Stimulated activated CD8-positive, alpha-beta memory T cell treated with anti-CD3 and anti-CD28 coated beads, Interleukin-4, amount 100 ng/mL, for 48 hours (primary cell): ENCODE results near the gene PTGS2.
"Not testable (repeated sequence)": the region's sequence is repeated elsewhere in the genome, so short reads cannot be mapped to it uniquely, and the experiment has no call there.

Experiments used
- DNase-seq: peaks from one replicate; pipeline ENCODE4 v3.0.0-alpha.2; 2020

PTGS2 gene

DNA sequence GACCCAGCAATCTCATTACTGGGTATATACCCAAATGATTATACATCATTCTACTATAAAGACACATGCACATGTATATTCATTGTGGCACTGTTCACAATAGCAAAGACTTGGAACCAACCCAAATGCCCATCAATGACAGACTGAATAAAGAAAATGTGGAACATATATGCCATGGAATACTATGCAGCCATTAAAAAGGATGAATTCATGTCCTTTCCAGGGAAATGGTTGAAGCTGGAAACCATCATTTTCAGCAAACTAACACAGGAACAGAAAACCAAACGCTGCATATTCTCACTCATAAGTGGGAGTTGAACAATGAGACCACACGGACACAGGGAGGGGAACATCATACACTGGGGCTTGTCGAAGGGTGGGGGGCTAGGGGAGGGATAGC is 10.4 kb downstream of the PTGS2 start:
- DNase-seq: not testable (repeated sequence)

DNA sequence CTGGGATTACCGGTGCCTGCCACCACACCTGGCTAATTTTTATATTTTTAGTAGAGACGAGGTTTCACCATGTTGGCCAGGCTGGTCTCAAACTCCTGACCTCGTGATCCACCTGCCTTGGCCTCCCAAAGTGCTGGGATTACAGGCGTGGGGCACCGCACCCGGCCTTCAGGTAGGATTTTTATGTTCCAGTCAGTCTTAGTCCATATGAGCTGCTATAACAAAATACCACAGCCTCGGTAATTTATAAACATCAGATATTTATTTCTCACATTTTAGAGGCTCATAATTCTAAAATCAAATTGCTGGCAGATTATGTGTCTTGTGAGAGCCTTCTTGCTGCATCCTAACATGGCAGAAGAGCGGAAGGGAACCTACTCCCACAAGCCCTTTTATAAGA is 16.0 kb downstream of the PTGS2 start:
- not testable (repeated sequence) for DNase-seq

DNA sequence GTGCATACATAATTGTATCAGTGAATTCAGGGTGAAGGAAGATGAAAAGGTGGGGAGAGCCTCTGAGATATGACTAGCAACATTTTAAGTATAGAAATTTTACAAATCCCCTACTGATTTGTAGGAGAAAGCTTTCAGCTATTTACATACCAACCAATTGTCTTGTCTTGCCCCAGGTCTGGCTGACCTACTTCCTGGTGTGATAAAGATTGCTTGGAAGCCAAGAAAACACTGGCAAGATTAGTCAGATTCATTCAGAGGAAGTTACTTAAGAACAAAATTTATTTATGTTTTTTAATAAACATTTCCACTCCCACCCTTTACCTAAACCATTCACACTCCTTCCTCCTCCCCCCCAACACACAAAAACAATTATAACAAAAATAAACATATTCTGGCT is 17.5 kb downstream of the PTGS2 start:
- DNase-seq: no peak

DNA sequence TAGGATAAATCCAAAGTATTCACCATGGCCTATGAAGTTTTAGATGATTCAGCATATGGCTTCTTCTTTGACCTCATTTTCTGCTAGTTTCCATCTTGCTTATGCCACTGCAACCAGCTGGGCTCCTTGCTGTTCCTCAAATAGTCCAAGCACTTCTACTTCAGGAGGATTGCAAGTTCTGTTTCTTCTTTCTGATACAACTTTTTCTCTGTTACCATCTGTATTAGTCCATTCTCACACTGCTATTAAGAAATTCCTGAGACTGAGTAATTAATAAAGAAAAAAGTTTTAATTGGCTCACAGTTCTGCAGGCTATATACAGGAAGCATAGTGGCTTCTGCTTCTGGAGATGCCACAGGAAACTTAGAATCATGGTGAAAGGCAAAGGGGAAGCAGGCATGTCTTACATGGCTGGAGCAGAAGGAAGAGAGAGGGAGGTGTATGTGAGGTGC is 20.3 kb downstream of the PTGS2 start:
- no peak for DNase-seq

DNA sequence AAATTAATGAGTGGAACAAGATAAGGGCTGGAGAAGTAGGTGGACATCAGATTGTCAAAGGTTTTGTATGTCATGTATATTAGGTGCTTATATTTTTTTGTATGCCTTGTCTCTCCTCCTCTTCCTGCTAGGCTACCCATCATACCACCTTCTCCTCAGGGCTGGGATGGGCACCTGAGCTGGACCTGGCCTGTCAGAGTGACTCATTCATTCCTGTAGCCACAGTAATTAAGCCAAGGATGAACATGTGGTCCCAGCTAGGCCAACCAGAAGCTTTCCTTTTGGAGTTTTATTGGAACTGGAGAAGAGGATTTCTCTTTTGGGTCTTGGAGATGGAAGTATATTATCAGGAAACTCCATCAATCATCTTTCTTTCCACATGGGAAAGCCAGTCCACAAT is 21.2 kb downstream of the PTGS2 start:
- DNase-seq: no peak

DNA sequence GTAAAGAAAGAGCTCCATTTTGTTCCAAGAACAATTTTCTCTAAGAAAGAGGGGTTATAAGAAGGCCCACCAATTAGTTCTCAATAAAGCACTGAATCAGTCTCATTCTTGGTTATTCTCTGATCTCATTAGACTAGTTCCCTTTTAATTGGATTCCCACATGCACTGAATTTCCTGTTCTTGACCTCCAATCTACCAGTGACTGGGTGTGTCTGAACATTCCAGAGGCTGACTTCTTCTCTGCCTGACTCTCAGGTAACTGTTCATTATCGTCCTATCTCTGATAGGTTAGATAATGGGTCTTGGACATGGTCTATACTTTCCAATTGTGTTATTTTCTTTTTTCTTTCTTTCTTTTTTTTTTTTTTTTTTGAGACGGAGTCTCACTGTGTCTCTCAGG is 22.7 kb downstream of the PTGS2 start:
- DNase-seq: no peak

DNA sequence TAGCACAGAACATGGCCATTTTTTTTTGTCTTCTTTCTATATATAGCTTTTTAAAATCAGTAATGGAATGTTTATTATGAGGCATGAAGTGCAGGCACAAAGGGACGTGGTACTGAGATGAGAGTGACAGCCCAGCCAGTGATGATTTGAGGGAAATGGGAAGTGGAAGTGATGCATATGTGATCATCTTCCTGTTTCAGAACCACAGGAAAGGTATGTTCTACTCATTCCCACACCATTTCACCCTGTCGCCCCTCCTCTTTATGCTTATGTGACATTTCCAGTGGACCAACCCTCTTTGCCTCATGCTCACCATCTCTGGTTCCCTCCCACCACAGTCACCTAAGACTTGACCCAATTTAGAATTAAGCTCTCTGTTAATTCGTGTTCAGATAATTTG is 24.3 kb downstream of the PTGS2 start:
- no peak for DNase-seq

DNA sequence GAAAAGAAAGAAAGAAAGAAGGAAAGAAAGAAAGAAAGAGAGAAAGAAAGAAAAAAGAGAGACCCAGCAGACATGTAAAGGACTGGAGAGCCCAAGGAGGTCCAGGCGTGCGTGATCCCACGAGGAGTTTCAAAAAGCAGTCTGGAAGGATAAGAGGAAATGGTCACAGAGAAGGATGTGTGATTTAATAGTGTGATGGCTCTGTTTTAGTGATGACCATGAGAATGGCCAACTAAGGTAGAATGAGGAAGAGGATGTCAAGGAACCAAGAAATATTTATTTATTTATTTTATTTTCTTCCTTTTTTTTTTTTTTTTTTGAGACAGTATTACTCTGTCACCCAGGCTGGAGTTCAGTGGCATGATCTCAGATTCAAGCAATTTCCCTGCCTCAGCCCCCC is 25.5 kb downstream of the PTGS2 start:
- DNase-seq: no peak

DNA sequence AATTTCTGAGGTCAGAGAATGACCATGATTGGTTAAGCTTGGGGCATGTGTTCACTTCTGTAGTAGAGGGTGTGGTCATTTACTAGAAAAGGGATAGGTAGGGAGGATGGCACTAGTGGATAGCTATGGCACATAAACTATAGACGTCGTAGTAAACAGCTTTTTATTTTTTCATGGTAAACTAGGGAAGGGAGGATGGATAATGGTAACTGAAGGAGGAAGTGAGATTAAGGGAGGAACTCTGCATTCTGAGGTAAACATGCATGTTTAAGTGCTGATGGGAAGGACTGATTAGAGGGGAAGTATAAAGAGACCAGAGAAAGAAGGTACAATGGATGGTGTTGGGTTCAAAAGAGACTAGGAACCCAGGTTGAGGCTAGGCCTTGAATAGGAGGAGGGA is 26.9 kb downstream of the PTGS2 start:
- DNase-seq: no peak

DNA sequence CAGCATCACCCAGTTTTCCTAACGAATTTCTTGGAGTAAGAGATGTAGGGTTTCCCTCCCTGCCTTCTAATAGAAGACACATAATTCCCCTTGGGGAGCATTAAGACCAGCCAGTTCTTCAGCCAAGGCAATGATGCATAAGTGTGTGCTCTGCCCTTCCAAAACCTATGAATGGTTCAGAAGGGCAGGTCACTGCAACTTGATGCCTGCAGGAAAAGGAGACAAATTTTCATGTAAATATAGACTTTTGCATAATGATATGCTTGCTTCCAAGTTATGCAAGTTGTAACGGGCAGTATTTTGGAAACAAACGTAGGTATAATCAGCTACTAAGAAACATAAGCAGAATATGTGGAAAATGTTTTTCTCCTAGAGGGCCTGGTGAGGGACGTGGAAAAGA is 31.6 kb downstream of the PTGS2 start:
- DNase-seq: no peak

DNA sequence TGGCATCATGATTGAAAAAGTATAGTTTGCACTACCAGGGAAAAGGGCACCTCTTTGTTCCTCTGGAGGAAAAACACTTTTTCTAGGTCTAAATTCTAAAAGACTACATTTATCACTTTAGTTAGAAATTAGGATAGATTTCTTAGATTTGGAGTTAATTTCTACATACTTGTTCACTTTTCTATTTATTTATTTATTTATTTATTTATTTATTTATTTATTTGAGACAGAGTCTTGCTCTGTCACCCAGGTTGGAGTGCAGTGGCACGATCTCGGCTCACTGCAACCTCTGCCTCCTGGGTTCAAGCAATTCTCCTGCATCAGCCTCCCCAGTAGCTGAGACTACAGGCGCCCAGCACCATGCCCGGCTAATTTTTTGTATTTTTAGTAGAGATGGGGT is 32.2 kb downstream of the PTGS2 start:
- not testable (repeated sequence) for DNase-seq

DNA sequence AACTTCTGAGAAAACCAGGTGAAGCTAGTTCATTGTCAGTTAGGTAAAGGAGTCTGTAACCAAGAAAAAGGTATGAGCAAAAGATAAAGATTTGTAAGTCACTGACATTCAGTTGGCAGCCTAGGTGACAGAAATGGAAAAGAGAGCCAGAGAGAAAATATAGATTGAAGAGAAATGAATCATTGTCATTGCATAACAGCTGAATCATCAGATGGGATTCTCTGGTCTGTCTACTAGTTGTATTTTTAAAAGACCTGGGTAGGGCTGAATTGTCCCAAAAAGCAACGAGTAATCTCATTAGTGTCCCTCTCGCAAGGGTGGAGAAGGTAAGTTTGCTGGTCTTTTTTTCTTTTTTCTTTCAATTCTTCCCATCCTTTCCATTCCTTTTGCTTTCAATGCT is 36.6 kb downstream of the PTGS2 start:
- DNase-seq: no peak

DNA sequence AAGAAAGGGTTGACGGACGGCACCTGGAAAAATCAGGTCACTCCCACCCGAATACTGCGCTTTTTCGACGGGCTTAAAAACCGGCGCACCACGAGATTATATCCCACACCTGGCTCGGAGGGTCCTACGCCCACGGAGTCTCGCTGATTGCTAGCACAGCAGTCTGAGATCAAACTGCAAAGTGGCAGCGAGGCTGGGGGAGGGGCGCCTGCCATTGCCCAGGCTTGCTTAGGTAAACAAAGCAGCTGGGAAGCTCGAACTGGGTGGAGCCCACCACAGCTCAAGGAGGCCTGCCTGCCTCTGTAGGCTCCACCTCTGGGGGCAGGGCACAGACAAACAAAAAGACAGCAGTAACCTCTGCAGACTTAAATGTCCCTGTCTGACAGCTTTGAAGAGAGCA is 42.7 kb downstream of the PTGS2 start:
- not testable (repeated sequence) for DNase-seq

DNA sequence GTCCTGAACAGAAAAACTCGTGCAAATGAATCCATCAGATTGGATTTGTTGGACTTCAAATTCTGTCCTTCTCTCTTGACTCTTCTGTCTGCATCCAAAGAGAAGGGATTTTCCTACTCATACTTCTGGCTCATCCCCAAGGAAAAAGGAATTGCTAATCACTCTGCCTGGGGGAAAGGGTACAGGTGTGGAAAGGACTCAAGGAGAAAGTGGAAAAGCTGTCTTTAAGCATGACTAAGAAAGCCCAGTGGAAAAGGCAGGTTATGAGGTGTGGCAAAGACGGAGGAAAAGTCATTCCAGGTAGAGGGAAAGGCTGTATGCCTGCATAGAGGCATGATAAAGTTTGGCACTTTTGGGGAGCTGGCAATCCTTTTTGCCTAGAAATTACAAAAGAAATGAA is 43.4 kb downstream of the PTGS2 start:
- DNase-seq: no peak

DNA sequence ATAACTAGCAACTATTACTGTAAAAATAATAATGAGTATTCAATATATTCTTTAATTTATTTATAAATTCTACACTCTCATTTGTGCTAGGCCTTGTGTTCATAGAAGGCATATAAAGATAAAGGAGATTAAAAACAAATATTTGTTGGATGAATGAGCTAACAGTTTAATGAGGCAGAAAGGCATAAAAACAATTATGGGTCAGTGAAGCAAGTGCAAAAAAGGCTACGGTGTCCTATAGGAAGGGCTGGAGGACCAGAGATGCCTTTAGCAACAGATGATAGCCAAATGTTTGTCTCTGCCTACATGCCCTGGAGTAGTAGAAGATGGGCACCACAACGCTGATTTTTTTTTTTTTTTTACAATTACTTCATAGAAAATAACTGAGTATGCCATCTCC is 45.7 kb downstream of the PTGS2 start:
- no peak for DNase-seq

DNA sequence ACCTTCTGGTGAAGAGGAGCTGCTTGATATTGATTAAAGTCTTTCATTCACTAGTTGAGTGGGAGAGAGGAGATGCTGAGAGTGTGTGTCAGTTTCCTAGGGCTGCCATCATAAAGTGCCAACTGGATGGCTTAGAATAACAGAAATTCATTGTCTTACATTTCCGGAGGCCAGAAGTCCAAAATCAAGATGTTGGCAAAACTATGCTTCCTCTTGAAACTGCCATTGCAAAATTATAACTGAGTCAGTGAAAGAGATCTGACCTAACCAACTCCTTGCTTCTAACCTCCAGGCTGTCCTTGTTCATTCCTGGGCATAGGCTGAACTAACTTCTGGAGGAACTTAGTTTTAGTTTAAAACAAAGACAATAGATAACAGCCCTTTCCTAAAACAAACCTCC is 47.1 kb downstream of the PTGS2 start:
- DNase-seq: no peak

DNA sequence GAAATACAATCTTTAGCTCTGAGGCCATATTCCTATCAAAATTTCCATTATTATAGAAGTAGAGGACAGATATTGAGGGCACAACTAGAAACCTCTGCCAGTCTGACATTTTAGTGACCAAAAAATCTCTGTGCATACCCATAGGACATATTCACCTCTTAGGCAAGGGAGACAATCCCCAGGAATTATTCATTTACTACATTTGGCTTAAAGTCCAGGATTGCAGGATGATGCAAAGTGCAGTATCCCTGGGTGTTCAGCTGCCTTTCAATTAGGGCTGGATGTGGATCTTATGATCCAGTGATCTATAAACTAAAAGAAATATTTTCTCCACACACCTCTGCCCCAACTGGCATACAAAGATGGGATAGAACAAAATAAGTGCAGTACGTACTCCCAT is 50.9 kb downstream of the PTGS2 start:
- no peak for DNase-seq

DNA sequence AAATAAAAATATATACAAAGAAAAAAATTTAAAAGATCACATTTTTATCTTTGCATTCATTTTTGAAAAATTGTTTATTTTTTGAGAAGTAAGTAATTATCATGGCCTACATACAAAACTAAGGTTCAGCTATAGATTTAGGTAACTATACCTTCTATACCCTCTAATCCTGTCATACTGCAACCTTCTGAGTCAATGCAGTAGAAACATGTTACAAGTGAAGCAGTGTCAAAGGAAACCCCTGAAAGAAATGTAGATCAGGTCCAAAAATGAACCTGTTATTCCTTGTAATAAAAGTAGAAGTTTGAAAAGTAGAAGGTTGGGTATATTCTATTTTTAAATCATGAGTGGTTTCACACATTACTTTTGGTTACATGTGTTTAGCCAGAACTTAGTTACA is 51.3 kb downstream of the PTGS2 start:
- no peak for DNase-seq

DNA sequence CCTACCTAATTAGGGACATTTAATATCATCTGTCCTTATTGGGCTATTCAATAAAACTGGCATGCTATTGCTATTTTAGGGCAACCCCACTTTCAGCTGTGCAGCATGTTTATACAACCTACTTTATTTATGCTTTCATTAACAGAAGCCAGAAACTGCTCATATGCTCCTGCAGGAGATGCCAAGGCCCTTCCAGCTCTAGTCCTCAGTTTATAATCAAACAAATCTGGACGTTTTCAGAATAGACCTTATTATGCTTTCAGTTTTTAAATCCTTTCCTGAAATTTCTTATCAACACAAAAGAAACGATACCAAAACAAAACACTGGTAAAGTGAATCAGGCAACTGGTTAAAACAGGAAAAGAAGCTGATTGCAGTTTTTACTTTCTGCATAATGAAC is 53.2 kb downstream of the PTGS2 start:
- DNase-seq: no peak

DNA sequence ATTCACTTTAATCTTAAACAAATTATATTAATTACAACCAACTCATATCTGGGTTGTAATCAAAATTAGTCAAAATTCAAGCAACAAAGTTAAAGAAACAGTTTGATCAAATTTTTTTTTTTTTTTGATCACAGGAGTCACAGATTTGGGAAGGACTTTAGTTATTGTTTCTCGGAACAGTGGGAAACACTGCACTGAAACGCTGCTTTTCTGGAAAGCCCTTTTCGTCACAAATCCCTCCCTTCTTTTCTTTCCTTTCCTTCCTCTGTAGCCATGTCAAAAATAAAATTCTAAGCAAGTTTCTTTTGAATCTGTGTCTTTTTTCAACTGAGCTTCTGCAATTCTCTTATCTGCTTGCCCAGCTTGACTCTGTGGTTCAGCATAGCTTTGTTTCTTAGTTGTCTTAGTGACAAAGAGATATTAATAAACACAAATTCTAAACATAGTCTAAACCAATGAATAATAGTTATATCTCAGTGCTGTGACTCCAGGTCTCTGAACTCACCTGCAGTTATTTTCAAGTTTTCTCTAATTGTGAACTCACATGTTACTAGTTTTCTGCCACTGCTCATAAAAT is 53.8 kb downstream of the PTGS2 start:
- DNase-seq: no peak

DNA sequence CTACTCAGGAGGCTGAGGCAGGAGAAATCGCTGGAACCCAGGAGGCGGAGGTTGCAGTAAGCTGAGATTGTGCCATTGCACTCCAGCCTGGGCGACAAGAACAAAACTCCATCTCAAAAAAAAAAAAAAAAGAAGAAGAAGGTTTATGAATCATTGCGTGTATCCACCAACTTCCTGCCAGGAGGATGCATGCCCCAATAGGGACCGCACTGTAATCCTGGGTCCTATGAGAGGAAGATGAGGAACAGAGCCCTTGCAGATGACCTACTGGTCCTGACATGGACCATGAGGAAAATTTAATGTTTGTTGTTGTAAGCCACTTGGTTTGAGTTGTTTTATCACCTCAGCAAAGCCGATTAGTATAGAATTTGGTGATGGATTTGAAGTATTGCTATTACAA is 56.7 kb downstream of the PTGS2 start:
- no peak for DNase-seq
